HG02943 (cell line): Measurements from ENCODE around the gene DHX30.

Experiments used
- ATAC-seq: cut with Tn5 transposase; IDR thresholded peaks from one replicate; pipeline ENCODE4 v1.9.1; 2021; ENCODE audit warnings: mild to moderate bottlenecking, low read depth, moderate library complexity; ENCODE audit not compliant: unreplicated experiment

Gene DHX30

DNA sequence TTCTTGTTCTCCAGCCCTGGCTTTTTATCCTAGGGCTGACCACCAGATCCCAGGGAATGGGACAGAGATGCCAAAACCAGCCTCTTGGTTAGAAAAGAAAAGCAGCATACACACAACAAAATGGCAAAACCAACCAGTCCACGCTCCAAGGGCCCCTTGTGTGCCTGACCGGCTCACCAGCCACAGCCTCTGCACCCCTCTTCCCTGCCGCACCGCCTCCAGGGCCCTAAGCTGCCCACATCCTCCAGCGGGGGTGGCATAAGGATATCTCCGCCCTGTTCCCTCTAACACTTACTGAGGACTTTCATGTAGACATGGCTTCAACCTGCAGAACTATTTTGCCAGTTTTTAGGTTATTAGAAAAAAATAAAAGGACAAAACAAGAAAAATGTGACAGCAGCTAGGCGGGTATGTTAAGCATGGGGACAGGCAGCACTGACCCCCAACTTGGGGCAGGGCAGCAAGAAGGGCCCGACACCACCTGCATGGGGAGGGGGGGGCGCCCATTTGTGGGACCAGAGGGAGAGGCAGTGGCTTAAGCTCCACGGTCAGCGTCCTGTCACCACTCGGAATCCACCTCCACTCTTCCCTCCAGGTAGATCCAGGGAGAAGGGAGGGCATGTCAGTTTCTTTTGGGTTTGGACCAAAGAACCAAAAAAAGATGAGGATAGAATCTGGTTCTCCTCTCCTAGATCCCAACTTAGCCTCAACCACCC is 49.1 kb downstream of the DHX30 start:
- no peak for ATAC-seq

DNA sequence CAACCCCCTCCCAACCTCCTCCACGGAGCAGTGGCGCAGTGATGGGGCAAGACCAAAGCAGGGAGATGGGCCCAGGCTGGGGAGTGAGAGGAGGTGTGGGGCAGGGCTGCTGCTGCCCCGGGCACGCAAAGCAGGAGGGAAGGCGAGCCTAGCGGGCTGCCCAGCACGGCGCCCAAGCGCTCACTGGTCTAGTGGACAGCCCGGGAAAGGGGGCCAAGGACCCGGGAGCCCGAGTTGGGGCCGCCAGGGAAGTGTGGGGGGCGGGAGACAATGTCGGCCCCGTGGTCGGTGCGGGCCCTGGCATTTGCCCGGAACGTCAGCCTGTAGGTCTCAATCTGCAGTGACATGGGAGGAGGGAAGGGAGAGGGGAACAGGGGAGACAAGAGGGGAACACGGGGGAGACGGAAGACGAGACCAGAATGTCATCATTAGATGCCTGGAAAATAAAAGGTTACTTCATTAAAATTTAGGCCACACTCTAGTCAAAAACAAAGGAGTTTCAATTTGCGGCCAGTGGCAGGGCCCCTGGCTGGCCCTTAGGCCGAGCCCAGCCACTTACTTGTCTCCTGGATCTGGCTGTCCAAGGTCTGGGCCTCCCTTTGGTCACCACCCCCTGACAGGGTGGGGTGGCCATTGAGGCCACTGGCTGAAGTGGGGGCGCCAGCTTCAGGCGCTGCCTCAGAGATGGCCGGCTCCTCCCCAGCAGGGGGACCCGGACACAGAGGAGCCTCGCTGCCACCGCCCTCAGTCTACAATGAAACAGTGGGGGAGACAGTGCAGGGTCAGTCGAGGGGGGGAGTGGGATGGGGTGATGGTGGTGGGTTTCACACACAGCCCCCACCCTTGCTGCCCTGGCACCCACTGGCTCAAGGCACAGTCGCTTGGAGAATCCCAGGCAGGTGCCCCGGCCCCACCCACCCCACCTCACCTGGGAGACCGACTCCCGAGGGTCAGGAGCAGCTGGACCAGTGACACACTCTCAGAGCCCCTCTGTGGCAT is 50.0 kb downstream of the DHX30 start:
- ATAC-seq: no peak

DNA sequence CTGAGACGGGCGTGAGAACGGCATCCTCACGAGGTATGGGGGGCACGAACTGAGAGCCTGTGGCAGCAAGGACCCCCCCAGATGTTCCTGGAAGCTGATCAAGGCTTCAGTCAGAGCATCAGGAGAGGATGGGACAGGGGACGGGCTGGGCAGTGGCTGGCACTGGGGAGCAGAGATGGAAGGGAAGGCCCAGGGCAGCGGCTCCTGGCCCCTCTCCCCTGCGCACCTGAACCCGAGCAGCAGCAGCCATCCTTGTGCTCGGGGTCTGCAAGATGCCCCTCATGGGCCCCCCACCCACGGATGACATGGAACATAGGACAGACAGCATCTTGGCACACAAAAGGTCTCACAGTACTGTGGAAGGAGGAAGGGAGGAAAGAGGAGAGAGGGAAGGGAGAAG is 51.3 kb downstream of the DHX30 start:
- no peak for ATAC-seq

DNA sequence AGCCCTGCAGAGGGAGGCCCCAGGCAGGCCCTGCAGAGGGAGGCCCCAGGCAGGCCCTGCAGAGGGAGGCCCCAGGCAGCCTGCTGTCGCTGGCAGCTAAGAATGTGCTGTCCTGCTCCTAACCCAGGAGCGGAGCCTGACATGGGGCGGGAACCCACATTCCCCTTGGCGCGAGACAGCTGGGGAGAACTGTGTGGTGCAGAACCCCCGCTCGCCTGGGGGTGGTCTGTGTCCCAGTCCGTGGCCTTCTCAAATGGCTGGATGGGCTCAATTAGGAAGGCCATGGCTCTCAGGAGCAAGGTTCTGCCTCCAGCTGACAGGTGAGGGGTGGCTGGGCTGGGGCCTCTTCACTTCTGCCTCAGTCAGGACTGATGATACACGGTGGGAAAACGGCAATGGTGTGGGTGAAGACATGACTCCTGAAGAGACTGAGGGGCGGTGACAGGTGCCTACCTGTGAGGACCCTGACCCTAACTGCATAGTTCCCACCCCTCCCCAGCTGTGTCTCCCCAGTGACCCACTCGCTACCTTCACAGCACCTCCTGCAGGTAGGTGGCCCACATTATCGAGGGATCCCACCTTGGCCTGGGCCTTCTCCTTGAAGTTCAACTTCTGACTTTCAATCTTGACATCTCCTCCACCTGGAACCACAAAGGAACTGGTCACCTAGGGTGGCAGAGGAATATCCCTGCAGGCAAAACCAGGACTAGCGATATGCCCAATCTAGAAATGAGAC is 52.0 kb downstream of the DHX30 start:
- no peak for ATAC-seq

DNA sequence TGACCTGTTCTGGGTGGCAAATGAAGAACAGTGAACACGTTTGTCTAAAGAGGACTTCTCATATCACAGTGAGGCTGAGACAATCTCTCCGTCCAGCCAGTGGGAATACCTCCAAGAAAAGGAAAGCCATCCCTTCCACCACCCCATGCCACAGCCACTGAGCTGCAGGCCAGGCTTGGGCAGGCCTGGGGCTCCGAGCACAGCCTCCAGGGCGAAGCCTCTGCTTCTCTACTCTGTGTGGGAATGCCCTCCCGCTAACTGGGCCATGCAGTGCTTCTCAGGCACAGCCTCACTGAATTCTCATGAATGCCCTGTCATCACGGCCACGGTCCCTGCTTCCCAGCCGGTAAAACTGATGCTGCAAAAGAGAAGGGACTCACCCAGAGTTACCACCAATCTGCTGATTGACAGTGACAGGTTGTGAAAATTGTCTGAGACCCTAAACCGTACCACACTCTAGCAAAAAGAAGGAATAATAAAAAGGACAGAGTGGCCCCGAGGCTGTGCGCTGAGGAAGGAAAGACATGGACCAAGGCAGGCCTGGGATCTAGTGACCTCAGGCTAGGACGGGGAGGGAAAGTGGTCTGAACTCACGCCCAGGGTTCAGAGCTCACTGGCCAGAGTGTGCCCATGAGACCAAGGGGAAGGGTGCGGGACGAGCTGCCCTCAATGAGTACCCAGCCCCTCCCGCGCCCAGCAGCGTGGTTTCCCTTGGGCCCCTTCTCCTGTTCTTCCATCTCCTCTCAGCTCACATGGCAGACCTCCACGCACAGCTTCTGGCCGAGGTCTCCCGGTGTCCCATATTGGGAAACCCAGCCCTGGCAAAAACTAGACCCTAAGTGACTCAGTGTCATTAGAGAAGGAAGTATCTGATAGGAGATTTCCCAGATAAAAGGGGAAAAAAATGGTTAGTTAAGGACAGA is 52.8 kb downstream of the DHX30 start:
- ATAC-seq: no peak

DNA sequence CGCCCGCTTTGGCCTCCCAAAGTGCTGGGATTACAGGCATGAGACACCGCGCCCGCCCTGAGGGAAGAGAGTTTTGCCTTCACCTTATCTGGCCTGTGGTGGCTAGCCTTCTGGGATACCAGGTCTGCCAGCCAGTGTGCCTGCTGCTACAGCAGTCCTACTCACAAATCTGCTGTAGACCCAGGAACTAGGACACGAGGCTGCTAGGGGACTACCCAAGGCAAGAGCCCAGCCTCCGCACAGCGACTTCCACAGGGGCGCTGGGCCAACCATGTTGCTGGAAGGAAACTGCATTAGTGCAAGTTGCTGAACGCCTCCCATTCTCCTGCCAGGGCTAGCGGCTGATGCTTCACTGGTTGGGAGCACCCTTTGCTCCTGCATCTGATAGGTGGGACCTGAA is 53.7 kb downstream of the DHX30 start:
- no peak for ATAC-seq

DNA sequence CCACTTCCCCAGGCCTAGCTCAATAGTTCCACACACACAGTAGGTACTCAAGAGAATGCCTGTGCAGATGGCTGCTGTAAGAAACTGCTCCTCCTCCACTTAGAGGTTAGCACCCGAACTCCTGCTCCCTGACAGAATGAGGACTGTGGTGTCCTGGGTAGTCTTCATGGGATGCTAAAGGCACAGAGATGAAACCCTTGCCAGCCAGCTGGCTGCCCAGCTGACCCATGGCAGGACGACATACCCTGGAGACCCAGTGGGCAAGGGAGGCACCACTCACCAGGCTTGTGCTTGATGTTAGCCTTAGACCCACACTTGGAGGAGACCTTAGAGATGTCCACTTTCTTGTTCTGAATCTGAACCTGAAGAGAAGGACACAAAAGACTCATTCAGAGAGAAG is 54.2 kb downstream of the DHX30 start:
- no peak for ATAC-seq

DNA sequence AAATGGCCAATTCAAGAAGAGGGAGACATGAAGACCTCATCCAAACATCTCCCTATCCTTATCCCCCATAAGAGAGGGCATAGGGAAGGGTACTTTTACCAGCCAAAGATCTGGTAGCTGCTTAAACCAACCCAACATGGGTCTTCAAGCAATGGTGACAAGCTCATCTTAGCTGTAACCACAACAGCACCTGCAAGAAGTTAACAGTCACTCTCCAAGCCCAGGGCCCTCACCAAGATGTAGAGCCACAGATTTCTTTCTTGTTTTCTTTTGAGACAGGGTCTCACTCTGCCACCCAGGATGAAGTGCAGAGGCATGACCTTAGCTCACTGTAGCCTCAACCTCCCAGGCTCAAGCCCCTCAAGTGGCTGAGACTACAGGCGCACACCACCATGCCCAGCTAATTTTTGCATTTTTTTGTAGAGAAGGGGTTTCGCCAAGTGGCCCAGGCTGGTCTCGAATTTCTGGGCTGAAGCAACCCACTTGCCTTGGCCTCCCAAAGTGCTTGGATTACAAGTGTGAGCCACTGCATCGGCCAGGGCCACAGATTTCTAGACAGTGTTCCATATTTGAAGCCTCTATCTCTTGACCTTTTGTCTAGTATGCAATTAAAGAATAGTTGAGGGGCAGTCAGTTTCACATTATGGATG is 57.1 kb downstream of the DHX30 start:
- ATAC-seq: no peak

DNA sequence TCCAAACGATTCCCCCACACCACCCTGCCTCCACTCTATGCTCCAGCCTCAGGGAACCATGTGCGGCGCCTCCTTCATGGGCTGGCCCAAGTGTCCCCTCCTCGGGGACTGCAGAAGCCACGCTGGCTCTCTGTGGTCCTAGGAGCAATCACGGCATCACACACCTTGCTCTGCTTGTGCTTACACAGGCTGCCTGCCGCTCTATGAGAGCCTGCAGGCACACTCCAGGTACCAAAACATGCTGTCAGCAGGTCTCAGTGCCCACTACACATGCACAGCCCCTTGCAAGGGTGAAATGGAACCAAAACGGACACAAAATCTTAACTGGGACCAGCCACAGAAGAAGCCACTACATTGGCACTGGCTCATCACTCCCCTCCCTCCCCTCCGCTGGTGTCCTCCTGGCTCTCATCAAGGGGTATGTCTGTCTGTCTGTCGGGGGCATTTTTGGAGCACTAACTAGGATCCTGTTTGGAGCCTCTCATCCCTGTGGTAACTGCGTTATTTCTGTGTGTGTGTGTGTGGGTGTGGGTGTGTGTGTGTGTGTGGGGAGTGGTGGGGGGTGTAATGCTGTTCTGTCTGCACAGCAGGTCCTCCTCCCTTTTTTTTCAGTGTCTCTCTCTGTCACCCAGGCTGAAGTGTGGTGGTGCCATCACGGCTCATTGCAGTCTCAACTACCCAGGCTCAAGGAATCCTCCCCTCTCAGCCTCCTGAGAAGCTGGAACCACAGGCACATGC is 60.6 kb downstream of the DHX30 start:
- ATAC-seq: no peak

DNA sequence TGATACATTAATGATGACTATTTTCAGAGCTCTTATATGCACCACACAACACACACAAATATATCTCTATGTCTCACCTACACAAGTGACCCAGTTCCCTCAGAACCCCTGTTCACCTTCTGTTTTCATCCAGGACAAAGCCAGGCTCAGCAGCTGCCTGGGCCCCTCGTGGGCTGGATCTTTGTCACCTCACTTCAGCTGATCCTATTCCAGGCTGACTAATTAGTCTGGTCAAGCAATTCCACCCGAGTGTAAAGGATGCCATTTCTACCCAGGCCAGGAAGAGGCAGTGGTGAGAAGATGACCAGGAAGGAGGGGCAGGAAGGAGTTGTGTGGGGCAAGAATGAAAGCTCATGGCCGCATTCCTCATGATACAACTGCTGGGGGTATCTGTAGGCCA is 62.3 kb downstream of the DHX30 start:
- ATAC-seq: no peak

DNA sequence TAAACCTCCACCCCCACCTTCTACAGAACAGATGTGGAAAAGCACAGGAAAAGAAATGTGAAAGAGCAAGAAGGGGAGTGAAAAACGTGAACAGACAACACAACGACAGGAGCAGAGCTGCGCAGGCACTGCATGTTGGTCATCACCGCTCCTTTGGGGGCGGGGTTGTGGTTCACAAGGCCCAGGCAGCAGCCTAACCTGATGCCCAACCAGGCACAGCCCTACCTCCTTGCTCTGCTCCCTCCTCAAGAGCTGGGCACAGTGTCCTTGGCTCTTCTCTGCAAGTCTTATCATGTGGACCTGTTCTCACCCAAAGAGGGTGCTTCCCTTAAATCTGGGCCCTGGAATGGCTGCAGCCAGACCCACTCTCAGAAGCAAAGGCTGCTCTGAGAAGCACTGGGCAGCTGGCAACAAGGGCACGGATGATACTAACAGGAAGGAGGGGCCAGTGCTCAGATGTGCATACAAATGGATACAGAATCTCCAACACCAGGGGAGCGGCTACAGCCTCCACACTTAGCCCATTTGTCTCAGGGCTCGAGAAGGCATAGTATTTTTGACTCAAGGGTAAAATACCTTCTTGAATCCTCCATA is 64.6 kb downstream of the DHX30 start:
- ATAC-seq: no peak

DNA sequence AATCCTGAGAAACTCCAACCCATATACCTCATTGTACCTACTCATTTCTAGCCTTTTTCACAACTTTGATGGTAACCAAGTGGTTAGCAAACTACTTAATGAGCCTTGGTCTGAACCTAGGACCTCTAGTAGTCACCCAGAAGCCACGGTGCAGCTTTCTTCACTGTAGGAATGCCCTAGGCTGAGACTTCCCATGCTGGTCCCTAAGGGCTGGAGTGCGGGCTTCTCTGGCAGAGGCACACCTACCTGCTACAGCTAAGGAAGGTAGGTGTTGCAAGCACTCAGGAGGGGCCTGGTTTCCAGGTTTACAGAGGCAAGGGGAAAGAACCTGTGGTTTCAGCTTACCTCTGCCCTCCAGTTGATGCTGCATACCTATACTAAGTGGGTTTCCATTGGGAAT is 65.4 kb downstream of the DHX30 start:
- ATAC-seq: no peak

DNA sequence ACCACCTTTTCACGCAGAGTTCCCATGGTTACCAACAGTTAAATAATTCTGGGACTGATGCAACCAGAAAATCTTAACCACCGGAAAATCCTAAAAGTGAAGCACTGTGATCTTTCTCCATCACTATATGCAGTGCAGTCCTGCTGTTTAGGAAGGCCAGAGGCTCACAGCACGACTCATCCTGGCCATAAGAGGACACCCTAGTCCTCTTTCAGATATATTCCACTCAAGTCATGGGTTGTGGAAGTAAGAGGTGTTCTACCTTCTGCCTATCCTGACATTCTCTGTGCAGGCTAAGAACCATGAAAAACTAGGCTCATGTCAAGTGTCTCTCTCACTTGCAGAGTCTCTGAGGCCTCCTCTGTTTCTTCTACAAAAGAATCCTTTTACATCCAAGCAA is 67.2 kb downstream of the DHX30 start:
- ATAC-seq: no peak

DNA sequence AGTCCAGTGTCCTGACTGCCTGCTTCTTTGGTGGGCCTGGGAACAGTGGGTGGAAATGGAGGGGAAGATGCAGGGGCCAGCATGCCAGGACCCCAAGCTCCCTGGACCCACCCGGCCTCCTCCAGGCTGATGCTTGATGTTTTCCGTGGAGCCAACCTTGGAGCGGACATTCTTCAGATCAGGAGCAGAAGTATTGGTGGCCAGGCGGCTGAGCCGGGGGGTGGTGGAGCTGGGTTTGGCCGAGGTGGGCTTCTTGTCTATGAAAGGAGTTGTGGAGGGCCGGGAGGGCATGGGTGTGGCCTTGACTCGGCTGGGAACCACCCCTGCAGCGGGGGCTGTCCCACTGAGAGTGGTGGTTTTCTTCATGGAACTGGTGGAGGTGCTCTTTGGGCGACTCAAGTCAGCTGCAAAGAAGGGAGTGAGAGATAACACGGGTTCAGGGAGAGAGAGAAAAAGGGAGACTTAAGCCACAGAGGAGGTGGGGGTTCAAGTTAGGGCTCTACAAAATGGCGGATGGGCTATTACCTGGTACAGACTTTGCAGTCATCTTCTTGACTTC is 67.8 kb downstream of the DHX30 start:
- ATAC-seq: no peak

DNA sequence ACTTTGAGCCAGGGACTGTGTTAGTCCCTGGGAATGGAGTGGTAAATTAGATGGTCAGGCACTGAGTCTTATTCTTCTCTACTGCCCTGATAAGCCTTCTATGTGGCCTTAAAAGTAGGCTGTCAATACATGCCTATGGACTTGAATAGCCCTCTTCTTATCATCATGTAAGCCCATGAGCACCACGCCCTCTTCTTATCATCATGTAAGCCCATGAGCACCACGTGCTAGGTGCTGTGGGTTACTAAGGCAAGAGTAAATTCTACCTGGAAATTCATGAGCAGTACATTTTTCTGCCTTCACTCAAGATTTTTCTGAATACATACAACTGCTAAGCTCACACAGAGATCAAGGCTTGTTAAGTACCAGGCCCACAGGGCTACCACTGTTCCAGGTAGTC is 68.5 kb downstream of the DHX30 start:
- no peak for ATAC-seq

DNA sequence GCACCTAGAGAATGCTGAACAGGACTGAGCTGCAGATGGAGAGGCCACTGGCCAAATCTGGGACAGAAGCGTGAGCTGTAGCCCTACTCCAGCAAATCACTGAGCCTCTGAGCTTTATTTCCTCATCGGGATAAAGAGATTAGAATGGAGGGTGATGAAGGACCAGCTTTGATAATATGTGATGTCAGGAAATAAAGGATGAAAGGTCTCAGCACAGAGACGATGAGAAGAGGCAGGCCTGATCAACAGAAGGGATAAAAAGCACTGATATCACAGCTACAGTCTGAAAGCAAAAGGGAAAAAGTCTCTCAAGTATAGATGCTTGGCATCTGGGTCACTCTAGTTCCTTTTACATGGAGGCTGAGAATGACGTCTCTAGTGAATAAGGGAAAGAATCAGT is 70.0 kb downstream of the DHX30 start:
- no peak for ATAC-seq

DNA sequence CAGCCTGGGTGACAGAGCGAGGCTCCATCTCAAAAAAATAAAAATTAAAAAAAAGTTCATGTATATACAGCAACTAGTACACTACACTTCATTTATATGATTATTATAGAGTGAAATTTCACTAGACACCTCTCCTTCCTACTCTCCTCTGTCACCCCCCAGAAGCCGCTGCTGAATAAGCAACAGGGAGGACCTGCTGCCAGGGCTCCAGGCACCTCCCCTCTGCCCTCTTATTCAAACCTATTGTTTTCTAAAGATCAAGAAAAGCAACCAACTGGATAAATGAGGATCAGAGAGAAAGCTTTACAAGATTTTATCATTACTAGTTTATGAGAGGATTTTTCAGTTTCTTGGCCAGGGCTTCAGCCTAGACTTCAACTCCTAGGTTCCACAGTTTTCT is 71.5 kb downstream of the DHX30 start:
- ATAC-seq: no peak

DNA sequence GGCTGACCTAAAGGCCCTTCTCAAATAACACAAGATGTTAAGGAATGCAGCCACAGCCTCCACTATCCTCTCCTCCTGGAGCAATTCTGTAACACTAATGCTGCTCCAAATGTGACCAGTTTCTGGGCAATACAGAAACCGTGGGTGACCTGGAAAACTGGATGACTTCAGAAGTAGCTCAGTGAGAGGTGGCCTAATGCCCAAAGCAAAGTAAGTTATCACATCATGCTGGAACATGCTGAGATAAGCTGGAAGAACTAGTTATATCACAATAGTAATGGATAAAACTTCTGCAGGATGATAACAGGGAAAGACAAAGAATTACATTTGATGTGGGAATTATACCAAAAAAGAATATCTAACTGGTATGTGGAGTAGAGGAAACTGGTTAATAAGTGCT is 72.0 kb downstream of the DHX30 start:
- ATAC-seq: no peak
